Astrocyte of the hippocampus (primary cell): ENCODE results near the gene NSD2.
"Not testable (repeated sequence)": the region's sequence is repeated elsewhere in the genome, so short reads cannot be mapped to it uniquely, and the experiment has no call there.

ENCODE experiments used
- DNase-seq: peaks from one replicate; pipeline ENCODE4 v3.0.0; 2011; ENCODE audit warnings: low read depth, low spot score

The NSD2 gene

GRCh38 chr4:1899149-1900086, 28.2 kb downstream of the NSD2 start:
- DNase-seq: peak; percentile 86

GRCh38 chr4:1900087-1900433, 28.9 kb downstream of the NSD2 start:
- peak; percentile 11 for DNase-seq

GRCh38 chr4:1900624-1901023, 29.4 kb downstream of the NSD2 start:
- DNase-seq: no peak

- no peak for DNase-seq
Measured at GRCh38 chr4:1901127-1901526, 29.9 kb downstream of the NSD2 start.

- DNase-seq: no peak
Measured at GRCh38 chr4:1902243-1902642, 31.1 kb downstream of the NSD2 start.

GRCh38 chr4:1903035-1903434, 31.8 kb downstream of the NSD2 start:
- DNase-seq: no peak

GRCh38 chr4:1904042-1904441, 32.8 kb downstream of the NSD2 start:
- no peak for DNase-seq

GRCh38 chr4:1907848-1908525, 36.8 kb downstream of the NSD2 start:
- no peak for DNase-seq

- not testable (repeated sequence) for DNase-seq
Measured at GRCh38 chr4:1909696-1910095, 38.5 kb downstream of the NSD2 start.

GRCh38 chr4:1910643-1911042, 39.5 kb downstream of the NSD2 start:
- DNase-seq: peak; percentile 80

GRCh38 chr4:1911316-1911715, 40.1 kb downstream of the NSD2 start:
- not testable (repeated sequence) for DNase-seq

GRCh38 chr4:1922821-1923220, 51.6 kb downstream of the NSD2 start:
- no peak for DNase-seq

- DNase-seq: no peak
Measured at GRCh38 chr4:1927675-1928074, 56.5 kb downstream of the NSD2 start.

- no peak for DNase-seq
Measured at GRCh38 chr4:1928356-1929239, 57.4 kb downstream of the NSD2 start.

GRCh38 chr4:1932736-1933135, 61.5 kb downstream of the NSD2 start:
- no peak for DNase-seq

- no peak for DNase-seq
Measured at GRCh38 chr4:1933700-1934099, 62.5 kb downstream of the NSD2 start.

- DNase-seq: no peak
Measured at GRCh38 chr4:1937550-1937949, 66.4 kb downstream of the NSD2 start.

- no peak for DNase-seq
Measured at GRCh38 chr4:1938027-1938426, 66.8 kb downstream of the NSD2 start.

GRCh38 chr4:1939664-1940509, 68.7 kb downstream of the NSD2 start:
- peak; percentile 87 for DNase-seq

- no peak for DNase-seq
Measured at GRCh38 chr4:1940566-1940965, 69.4 kb downstream of the NSD2 start.

GRCh38 chr4:1943928-1944327, 72.7 kb downstream of the NSD2 start:
- no peak for DNase-seq
